H9 (cell line): ENCODE results near the gene YBEY. TPM values are rescaled to one million over a fixed set of nuclear protein-coding genes. Genes with fewer than 3 reads are reported as not detected.
A peak's percentile ranks its signal among the peaks of the same experiment; 100 is the strongest.

ENCODE experiments used
- DNase-seq: peaks from one replicate; pipeline ENCODE4 v3.0.0-alpha.2; 2017
- H2AFZ ChIP-seq: one replicate; pipeline ENCODE4 v1.6.1; 2013; ENCODE audit warnings: mild to moderate bottlenecking, low read length, control low read depth, moderate library complexity
- H2AK5ac ChIP-seq: 2 replicates; pipeline ENCODE4 v1.6.1; 2013; ENCODE audit warnings: low read length, control low read depth, mixed read lengths; ENCODE audit not compliant: insufficient read length
- H2BK120ac ChIP-seq: one replicate; pipeline ENCODE4 v1.6.1; 2013; ENCODE audit warnings: low read depth, mild to moderate bottlenecking, low read length, control low read depth, inconsistent platforms; ENCODE audit not compliant: poor library complexity, severe bottlenecking
- H2BK12ac ChIP-seq: 2 replicates; pipeline ENCODE4 v1.6.1; 2013; ENCODE audit warnings: low read length, control low read depth, mixed read lengths, low read depth; ENCODE audit not compliant: insufficient read length
- H2BK15ac ChIP-seq: 2 replicates; pipeline ENCODE4 v1.6.1; 2013; ENCODE audit warnings: low read depth, low read length, control low read depth
- H2BK20ac ChIP-seq: one replicate; pipeline ENCODE4 v1.6.1; 2013; ENCODE audit warnings: low read depth, mild to moderate bottlenecking, low read length, control low read depth, inconsistent platforms; ENCODE audit not compliant: poor library complexity, severe bottlenecking
- H2BK5ac ChIP-seq: 2 replicates; pipeline ENCODE4 v1.6.1; 2013; ENCODE audit warnings: low read length, control low read depth, mixed read lengths; ENCODE audit not compliant: insufficient read length
- H3K14ac ChIP-seq: 2 replicates; pipeline ENCODE4 v1.6.1; 2013; ENCODE audit warnings: low read length, control low read depth; ENCODE audit not compliant: insufficient read depth
- H3K18ac ChIP-seq: 2 replicates; pipeline ENCODE4 v1.6.1; 2013; ENCODE audit warnings: low read depth, mild to moderate bottlenecking, mixed read lengths, low read length, control low read depth; ENCODE audit not compliant: insufficient read length
- H3K23ac ChIP-seq: 2 replicates; pipeline ENCODE4 v1.6.1; 2013; ENCODE audit warnings: low read length, control low read depth, mixed read lengths, low read depth; ENCODE audit not compliant: insufficient read length
- H3K23me2 ChIP-seq: 2 replicates; pipeline ENCODE4 v1.6.1; 2013; ENCODE audit warnings: low read depth, mild to moderate bottlenecking, mixed read lengths, low read length, control low read depth; ENCODE audit not compliant: insufficient read length, poor library complexity, severe bottlenecking
- H3K27ac ChIP-seq: 2 replicates; pipeline ENCODE4 v1.5.1; 2013; ENCODE audit warnings: low read length, control low read depth, mixed read lengths, low read depth; ENCODE audit not compliant: insufficient read length
- H3K27me3 ChIP-seq: 2 replicates; pipeline ENCODE4 v1.6.1; 2013; ENCODE audit warnings: low read length, control low read depth, inconsistent platforms; ENCODE audit not compliant: insufficient read depth
- H3K4ac ChIP-seq: 2 replicates; pipeline ENCODE4 v1.6.1; 2013; ENCODE audit warnings: low read depth, mild to moderate bottlenecking, control low read depth, inconsistent platforms, low read length, moderate library complexity
- H3K4me1 ChIP-seq: 2 replicates; pipeline ENCODE4 v1.6.1; 2013; ENCODE audit warnings: low read length, control low read depth, inconsistent platforms; ENCODE audit not compliant: insufficient read depth
- H3K4me2 ChIP-seq: 2 replicates; pipeline ENCODE4 v1.6.1; 2013; ENCODE audit warnings: low read length, control low read depth, mixed read lengths; ENCODE audit not compliant: insufficient read length, insufficient read depth
- H3K56ac ChIP-seq: 2 replicates; pipeline ENCODE4 v1.6.1; 2013; ENCODE audit warnings: low read depth, mild to moderate bottlenecking, mixed read lengths, low read length, control low read depth; ENCODE audit not compliant: insufficient read length
- H3K79me1 ChIP-seq: 2 replicates; pipeline ENCODE4 v1.6.1; 2013; ENCODE audit warnings: low read depth, mild to moderate bottlenecking, moderate library complexity, low read length, control low read depth, inconsistent platforms; ENCODE audit not compliant: insufficient read depth, poor library complexity, severe bottlenecking
- H3K79me2 ChIP-seq: 2 replicates; pipeline ENCODE4 v1.6.1; 2013; ENCODE audit warnings: low read length, control low read depth, inconsistent platforms; ENCODE audit not compliant: insufficient read depth
- H3K9ac ChIP-seq: 2 replicates; pipeline ENCODE4 v1.6.1; 2013; ENCODE audit warnings: low read length, control low read depth, mixed read lengths; ENCODE audit not compliant: insufficient read length; ENCODE audit errors: extremely low read depth
- H3K9me3 ChIP-seq: one replicate; pipeline ENCODE4 v1.6.1; 2013; ENCODE audit warnings: low read depth, low read length, inconsistent platforms; ENCODE audit not compliant: control insufficient read depth
- H3T11ph ChIP-seq: one replicate; pipeline ENCODE4 v1.6.1; 2013; ENCODE audit warnings: mild to moderate bottlenecking, low read length, control low read depth, inconsistent platforms
- H4K20me1 ChIP-seq: one replicate; pipeline ENCODE4 v1.6.1; 2013; ENCODE audit not compliant: control insufficient read depth, insufficient read length, insufficient read depth
- H4K5ac ChIP-seq: 2 replicates; pipeline ENCODE4 v1.6.1; 2013; ENCODE audit warnings: low read depth, mild to moderate bottlenecking, mixed read lengths, low read length, control low read depth; ENCODE audit not compliant: insufficient read length
- H4K8ac ChIP-seq: replicated peaks from 2 replicates; pipeline ENCODE4 v1.6.1; 2013; ENCODE audit warnings: low read length, control low read depth, mixed read lengths, low read depth; ENCODE audit not compliant: insufficient read length
- H4K91ac ChIP-seq: 2 replicates; pipeline ENCODE4 v1.6.1; 2013; ENCODE audit warnings: low read depth, mild to moderate bottlenecking, moderate library complexity, mixed read lengths, low read length, control low read depth; ENCODE audit not compliant: insufficient read length
- H3K27ac Mint-ChIP-seq, 3 experiments: 2 replicates in 2 of 3; 3 replicates in 1 of 3; pipeline ENCODE4 v1.8.0; 2020 to 2021; ENCODE audit warnings: mixed read lengths in 3 of 3, mild to moderate bottlenecking in 1 of 3, moderate library complexity in 1 of 3
- H3K27me3 Mint-ChIP-seq: 2 replicates; pipeline ENCODE4 v1.8.0; 2021; ENCODE audit warnings: low read depth, mild to moderate bottlenecking, moderate library complexity, mixed read lengths
- H3K36me3 Mint-ChIP-seq, 3 experiments: 2 replicates in 2 of 3; 3 replicates in 1 of 3; pipeline ENCODE4 v1.8.0; 2020 to 2021; ENCODE audit warnings: low read depth in 3 of 3, mixed read lengths in 3 of 3; ENCODE audit not compliant: insufficient read depth in 1 of 3
- H3K4me1 Mint-ChIP-seq, 2 experiments: 2 replicates each; pipeline ENCODE4 v1.8.0; 2020; ENCODE audit warnings: mixed read lengths in 2 of 2
- H3K4me3 Mint-ChIP-seq, 2 experiments: 2 replicates in 1 of 2; 3 replicates in 1 of 2; pipeline ENCODE4 v1.8.0; 2020 to 2021; ENCODE audit warnings: mild to moderate bottlenecking in 2 of 2, mixed read lengths in 2 of 2, moderate library complexity in 1 of 2
- H3K9me3 Mint-ChIP-seq, 2 experiments: 2 replicates in 1 of 2; 3 replicates in 1 of 2; pipeline ENCODE4 v1.8.0; 2020; ENCODE audit warnings: mild to moderate bottlenecking in 2 of 2, mixed read lengths in 2 of 2, moderate library complexity in 1 of 2
- WGBS: extraction: QIAGEN DNeasy Blood & Tissue Kit; methylation state at CpG from one replicate; pipeline ENCODE4 v1.1.7; 2013; ENCODE audit warnings: missing lambda C conversion rate, low lambda C conversion rate, mixed read lengths; ENCODE audit not compliant: insufficient read length; ENCODE audit errors: extremely low coverage; 5-methylcytosine and 5-hydroxymethylcytosine counted together
- total RNA-seq: library from RNA; stranded (reverse); gene quantifications from 2 replicates; pipeline ENCODE4 v1.2.1, GENCODE V29; 2021
- TF ChIP-seq, protein P1 (sequence below): fragments of 200-600 bp; sonication (generic); conservative IDR thresholded peaks from 3 replicates; pipeline ENCODE4 v1.8.0; 2021; ENCODE audit warnings: antibody characterized with exemption, mild to moderate bottlenecking

The YBEY gene
- total RNA-seq, 1 experiment from 2014 or later, result 26.2 TPM

DNA sequence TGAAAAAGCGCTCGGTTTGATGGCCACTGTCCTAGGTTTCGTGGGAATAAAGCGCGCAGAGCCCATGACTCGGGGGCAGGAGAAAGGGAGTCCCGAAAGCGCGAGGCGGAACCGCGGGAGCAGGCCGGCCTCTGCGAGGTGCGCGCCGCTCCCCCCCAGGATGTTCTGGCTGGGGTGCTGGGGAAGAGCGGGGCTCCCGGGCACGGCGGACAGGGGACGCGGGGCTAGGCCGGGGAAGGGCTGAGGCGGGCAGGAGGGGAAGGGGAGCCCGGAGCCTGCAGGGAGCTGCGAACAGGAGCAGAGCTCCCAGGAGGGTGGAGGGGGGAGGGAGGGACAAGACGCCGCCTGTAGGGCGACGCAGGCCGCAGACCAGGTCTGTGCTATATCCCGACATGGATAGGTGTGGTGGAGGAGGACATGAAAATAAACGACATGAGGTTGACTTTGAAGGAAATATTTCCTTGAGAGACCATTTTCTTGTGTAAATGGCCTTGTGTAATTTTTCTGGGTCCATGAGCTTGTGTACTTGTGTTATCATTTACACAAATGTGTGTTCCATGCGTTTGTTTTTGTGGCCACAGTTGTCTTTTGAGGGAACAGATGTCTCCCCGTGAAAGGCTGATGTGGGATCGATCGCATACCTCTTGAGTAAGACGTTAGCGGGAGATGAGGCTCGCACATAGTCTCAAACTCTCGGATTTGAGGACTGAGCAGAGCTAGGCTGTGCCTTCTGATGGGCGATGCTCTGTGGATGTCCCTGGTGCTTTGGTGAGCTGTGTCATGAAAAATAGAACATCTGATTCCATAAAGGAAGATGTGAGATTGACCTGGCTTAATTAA, 39.2 kb downstream of the YBEY start:
- peak overlapping the region; percentile 90 to 94 for H3K4me3 Mint-ChIP-seq
- Histone ChIP-seq H3K18ac (no peak overlapping the region), H3K4me1 (peaks cover 7% of the 10 kb centered on the region; the same call in 1 of the 2 replicates), H2BK120ac (no peak overlapping the region), H3K23me2 (peaks cover 17% of the 10 kb centered on the region), H3K14ac (0 out of 2 replicates have a peak overlapping the region, but pooled peaks have one; percentile 6), H3K27me3 (no peaks in the 10 kb centered on the region), H3K79me1 (peaks cover 2% of the 10 kb centered on the region), H3K4ac (no peak overlapping the region), H3K9ac (peak overlapping the region; percentile 55), H2BK12ac (no peak overlapping the region), H3K27ac (no peak overlapping the region), H2BK5ac (no peak overlapping the region), H4K5ac (no peak overlapping the region), H2AFZ (no peak overlapping the region), H2AK5ac (no peak overlapping the region), H4K91ac (no peak overlapping the region), H2BK20ac (no peak overlapping the region), H4K20me1 (no peaks in the 10 kb centered on the region), H3K56ac (no peak overlapping the region), H3K79me2 (peaks cover 15% of the 10 kb centered on the region; the same call in 1 of the 2 replicates), H4K8ac (no peak overlapping the region), H2BK15ac (no peak overlapping the region), H3T11ph (no peak overlapping the region), H3K23ac (no peak overlapping the region), H3K9me3 (no peaks in the 10 kb centered on the region), H3K4me2 (peak overlapping the region; percentile 64)
- H3K9me3 Mint-ChIP-seq, result no peaks in the 10 kb centered on the region
- peaks cover 36 to 59% (median 53%) of the 10 kb centered on the region in 3 experiments for H3K36me3 Mint-ChIP-seq
- H3K27ac Mint-ChIP-seq, result peak overlapping the region; percentile 17 to 62 (median 44); a peak in 4 of 7 replicates
- no peaks in the 10 kb centered on the region for H3K27me3 Mint-ChIP-seq
- DNase-seq, result peak; percentile 75
- peaks cover 29 to 33% of the 10 kb centered on the region in 2 experiments for H3K4me1 Mint-ChIP-seq
- TF ChIP-seq, protein P1, sequence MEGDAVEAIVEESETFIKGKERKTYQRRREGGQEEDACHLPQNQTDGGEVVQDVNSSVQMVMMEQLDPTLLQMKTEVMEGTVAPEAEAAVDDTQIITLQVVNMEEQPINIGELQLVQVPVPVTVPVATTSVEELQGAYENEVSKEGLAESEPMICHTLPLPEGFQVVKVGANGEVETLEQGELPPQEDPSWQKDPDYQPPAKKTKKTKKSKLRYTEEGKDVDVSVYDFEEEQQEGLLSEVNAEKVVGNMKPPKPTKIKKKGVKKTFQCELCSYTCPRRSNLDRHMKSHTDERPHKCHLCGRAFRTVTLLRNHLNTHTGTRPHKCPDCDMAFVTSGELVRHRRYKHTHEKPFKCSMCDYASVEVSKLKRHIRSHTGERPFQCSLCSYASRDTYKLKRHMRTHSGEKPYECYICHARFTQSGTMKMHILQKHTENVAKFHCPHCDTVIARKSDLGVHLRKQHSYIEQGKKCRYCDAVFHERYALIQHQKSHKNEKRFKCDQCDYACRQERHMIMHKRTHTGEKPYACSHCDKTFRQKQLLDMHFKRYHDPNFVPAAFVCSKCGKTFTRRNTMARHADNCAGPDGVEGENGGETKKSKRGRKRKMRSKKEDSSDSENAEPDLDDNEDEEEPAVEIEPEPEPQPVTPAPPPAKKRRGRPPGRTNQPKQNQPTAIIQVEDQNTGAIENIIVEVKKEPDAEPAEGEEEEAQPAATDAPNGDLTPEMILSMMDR, result peak; percentile 46; the same call in 2 of the 3 replicates
- no CpG with 5 or more reads among the region's 43 CpGs for WGBS
